ENCODE measurements around the gene TCERG1. TPM values are rescaled to one million over a fixed set of nuclear protein-coding genes. Genes with fewer than 3 reads are reported as not detected.

The TCERG1 gene
- total and polyA plus RNA-seq, 9 donors = 23.6 to 70.1 (median 47.2) TPM

DNA sequence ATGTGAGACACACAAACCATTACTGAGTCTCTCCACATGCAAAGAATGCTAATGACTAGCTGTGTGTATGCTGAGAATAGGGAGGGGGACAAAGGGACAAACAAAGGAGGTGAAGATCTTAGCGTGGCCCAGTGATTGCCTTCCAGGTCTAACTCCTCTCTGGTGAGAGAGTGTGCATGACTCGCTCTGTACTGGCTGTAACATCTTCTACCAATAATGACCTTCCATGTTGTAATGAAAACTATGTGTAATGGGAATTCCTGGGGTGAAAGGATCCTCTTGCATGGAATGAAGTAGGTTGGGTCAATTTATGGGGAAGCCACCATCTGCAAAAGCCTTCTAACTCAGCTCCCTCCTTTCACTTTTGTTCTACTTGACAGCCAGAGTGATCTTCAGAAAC lies 93.3 kb downstream of the TCERG1 start:
- no peak overlapping the region for H3K27ac ChIP-seq
- TF ChIP-seq POLR2A (IDR thresholded peaks at IDR 0.05) = no peak
- TF ChIP-seq, protein P1, sequence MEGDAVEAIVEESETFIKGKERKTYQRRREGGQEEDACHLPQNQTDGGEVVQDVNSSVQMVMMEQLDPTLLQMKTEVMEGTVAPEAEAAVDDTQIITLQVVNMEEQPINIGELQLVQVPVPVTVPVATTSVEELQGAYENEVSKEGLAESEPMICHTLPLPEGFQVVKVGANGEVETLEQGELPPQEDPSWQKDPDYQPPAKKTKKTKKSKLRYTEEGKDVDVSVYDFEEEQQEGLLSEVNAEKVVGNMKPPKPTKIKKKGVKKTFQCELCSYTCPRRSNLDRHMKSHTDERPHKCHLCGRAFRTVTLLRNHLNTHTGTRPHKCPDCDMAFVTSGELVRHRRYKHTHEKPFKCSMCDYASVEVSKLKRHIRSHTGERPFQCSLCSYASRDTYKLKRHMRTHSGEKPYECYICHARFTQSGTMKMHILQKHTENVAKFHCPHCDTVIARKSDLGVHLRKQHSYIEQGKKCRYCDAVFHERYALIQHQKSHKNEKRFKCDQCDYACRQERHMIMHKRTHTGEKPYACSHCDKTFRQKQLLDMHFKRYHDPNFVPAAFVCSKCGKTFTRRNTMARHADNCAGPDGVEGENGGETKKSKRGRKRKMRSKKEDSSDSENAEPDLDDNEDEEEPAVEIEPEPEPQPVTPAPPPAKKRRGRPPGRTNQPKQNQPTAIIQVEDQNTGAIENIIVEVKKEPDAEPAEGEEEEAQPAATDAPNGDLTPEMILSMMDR (IDR thresholded peaks at IDR 0.05) = no peak
- no peak for TF ChIP-seq EP300 (IDR thresholded peaks at IDR 0.05)
- DNase-seq = no peak
- no peaks in the 10 kb centered on the region for H3K27me3 ChIP-seq
- WGBS, 3 donors = 79 to 83% (median 79%) methylated on average over 2 of the region's 2 CpGs
- H3K4me3 ChIP-seq = no peak overlapping the region
- peaks cover 2% of the 10 kb centered on the region for H3K4me1 ChIP-seq (ENCODE audit: insufficient read depth)
- H3K9me3 ChIP-seq = no peaks in the 10 kb centered on the region
- H3K36me3 ChIP-seq = no peaks in the 10 kb centered on the region
- intact Hi-C loops (cut with DNase I) = loop anchor here in 2 of 4 donors (5.0 to 10.0 kb wide), 2 partner anchors 427 to 654 kb away; no protein-coding TSS in a partner anchor

DNA sequence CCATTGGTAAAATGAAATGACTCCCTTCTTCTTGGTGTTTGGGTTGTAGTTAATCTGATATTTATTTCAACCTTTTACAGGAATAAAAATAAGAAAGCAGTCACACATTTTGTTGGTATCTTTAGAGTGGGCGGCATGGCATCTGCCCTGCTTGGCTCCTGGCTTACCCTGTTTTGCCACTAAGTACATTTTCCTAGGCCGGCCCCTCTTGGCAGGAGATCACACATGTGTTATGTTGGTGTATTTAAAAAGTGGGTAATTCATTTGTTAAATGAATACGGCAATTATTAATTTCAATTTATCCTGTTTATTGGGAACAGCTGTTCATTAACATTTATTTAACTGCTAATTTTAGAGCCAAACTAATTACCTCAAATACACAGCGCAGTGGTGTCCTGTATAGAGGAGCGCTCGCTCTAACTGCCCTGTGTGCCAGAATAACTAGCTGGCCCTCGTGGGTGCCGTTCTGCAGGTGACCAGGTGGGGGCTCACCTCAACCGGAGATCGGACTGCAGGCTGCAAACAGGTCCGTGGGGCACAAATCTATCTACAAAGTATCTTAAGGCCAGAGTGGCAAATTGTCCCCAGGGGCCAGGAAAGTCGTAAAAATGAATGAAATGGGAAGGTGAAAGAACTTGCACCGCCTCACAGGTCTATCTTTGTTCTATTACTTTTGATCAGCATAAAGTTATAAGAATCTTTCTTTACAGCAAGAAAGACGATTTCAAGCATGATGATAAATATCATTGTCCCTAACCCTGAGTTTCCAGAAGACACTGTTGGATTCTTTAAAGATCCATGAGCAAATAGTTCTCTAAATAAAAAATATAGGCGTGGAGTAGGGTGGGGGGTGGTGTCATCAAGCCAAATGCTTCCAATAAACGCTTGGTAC lies 95.1 kb downstream of the TCERG1 start:
- TF ChIP-seq EP300 (IDR thresholded peaks at IDR 0.05) (no peak), POLR2A (IDR thresholded peaks at IDR 0.05) (no peak)
- TF ChIP-seq, protein P1 (IDR thresholded peaks at IDR 0.05) = peak in 2 of 3 donors; percentile 25 to 31
- peak; percentile 16 to 65 (median 50) for DNase-seq
- no peak overlapping the region for H3K27ac ChIP-seq
- no peaks in the 10 kb centered on the region for H3K27me3 ChIP-seq
- no peaks in the 10 kb centered on the region for H3K36me3 ChIP-seq
- no peak overlapping the region for H3K4me3 ChIP-seq
- WGBS, 3 donors = 22 to 27% (median 24%) methylated on average over 16 of the region's 16 CpGs
- intact Hi-C loops (cut with DNase I) = loop anchor here in 3 of 4 donors (1.0 to 10.0 kb wide), 3 partner anchors 424 to 653 kb away; no protein-coding TSS in a partner anchor
- no peaks in the 10 kb centered on the region for H3K9me3 ChIP-seq
- peaks cover 2% of the 10 kb centered on the region for H3K4me1 ChIP-seq (ENCODE audit: insufficient read depth)

DNA sequence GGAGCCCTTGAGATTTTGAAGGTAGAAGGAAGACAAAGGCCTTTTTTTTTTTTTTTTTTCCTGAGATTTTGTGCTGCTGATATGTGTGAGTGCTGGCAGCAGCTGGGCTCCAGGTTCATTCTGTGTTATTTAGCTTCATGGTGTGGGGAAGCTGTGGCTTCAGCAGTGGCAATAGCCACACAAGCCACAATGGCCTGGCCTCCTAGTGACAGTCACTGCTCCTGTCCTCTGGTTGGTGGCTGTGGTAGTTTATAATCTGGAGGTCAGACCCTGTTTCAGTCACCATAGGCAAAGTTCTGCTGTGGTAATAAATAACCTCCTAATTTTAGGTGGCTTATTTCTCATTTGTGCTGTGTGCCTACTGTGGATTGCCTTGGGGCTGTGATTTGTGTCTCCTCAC lies 97.1 kb downstream of the TCERG1 start:
- no peak overlapping the region for H3K27ac ChIP-seq
- TF ChIP-seq EP300 (IDR thresholded peaks at IDR 0.05) (no peak), POLR2A (IDR thresholded peaks at IDR 0.05) (no peak)
- TF ChIP-seq, protein P1 (IDR thresholded peaks at IDR 0.05) = no peak
- no peaks in the 10 kb centered on the region for H3K9me3 ChIP-seq
- no peaks in the 10 kb centered on the region for H3K36me3 ChIP-seq
- intact Hi-C loops (cut with DNase I) = loop anchor here in 2 of 4 donors (5.0 to 10.0 kb wide), 2 partner anchors 423 to 651 kb away; no protein-coding TSS in a partner anchor
- DNase-seq = no peak
- no peaks in the 10 kb centered on the region for H3K27me3 ChIP-seq
- H3K4me1 ChIP-seq (ENCODE audit: insufficient read depth) = peaks cover 2% of the 10 kb centered on the region
- no peak overlapping the region for H3K4me3 ChIP-seq

DNA sequence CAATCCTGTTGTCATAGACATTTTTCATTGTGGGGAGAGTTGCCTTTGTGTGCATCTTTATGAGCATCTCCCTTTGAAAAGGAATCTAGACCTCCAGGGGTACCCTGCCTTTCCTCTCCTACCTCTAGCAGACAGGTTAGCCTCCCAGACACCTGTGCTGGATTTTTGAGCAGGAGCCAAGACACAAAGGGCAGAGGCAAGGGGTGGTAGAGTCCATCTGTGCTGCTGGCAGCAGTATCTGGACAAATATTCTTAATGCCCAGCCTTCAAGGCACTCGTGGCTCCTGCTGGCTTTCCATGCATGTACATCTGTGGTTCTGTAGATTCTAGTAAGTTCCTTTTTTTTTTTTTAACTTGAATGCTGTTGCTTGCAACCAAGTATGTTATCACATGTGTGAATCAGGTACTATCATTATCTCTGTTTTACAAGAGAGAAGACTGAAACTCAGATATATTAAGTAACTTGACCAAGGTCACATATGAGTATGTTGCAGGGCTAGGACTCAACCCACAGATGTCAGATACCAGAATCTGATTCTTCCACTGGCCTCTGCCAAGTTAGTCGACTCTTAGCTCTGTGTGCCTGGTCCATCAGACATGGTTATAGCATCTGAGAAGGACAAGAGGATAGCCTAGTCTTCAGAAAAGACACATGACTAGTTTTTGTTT lies 101.8 kb downstream of the TCERG1 start:
- Histone ChIP-seq H3K36me3 (no peaks in the 10 kb centered on the region), H3K27me3 (no peaks in the 10 kb centered on the region), H3K4me3 (no peak overlapping the region), H3K9me3 (no peaks in the 10 kb centered on the region), H3K27ac (no peak overlapping the region), H3K4me1 (ENCODE audit: insufficient read depth) (no peaks in the 10 kb centered on the region)
- 42 to 47% (median 43%) methylated on average over 2 of the region's 2 CpGs for WGBS, 3 donors
- no peak for DNase-seq
- intact Hi-C loops (cut with DNase I) = loop anchor here in 1 of 4 donors (10.0 kb wide), 1 partner anchor 646 kb away; no protein-coding TSS in a partner anchor
- TF ChIP-seq, protein P1 (IDR thresholded peaks at IDR 0.05) = no peak
- TF ChIP-seq POLR2A (IDR thresholded peaks at IDR 0.05) (no peak), EP300 (IDR thresholded peaks at IDR 0.05) (no peak)

Measured in ovary (tissue), 9 donors.